ENCODE measurements around the gene TMEM218. TPM values are rescaled to one million over a fixed set of nuclear protein-coding genes. Genes with fewer than 3 reads are reported as not detected.

TMEM218 gene
- total RNA-seq, 1 donor from 2014 or later: 0.64 TPM

DNA sequence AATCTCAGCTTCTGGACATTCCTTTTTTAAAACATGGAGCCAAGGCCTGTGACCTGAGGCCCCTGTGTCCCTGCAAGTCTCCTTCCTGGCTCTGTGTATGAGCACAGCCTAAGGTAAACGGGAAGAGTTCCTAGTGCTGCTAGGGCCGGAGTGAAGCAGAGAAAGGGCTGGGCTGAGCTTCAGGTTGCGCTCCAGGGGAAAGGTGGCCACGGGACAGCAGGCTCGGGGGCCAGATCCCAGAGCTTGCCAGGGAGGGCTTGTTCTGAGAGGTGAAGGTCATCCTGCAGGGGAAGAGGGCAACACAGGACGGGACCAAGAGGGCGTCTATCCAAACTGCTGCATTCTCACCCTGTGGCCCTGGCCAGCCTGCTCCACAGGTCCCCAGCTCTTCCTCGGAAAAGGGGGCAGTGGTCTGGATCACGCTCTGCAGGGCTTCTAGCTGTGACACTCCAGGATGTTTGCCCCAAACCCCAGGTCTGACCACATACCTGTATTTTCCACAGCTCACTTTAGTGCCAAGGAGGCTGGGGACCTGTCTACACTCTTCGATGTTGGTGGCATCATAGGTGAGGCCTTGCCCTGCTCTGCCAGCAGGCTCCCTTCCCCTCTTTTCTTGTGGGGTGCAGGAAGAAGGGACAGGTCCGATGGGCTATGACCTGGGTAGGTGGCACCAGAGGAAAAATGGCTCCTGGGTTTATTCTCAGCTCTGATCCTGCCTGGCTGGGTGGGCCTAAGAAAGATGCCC lies 27.9 kb downstream of the TMEM218 start:
- Histone ChIP-seq H3K36me3 (no peaks in the 10 kb centered on the region), H3K4me3 (no peak overlapping the region), H3K4me1 (no peaks in the 10 kb centered on the region), H3K27ac (no peak overlapping the region), H3K27me3 (no peaks in the 10 kb centered on the region), H3K9me3 (no peaks in the 10 kb centered on the region)
- DNase-seq (ENCODE audit: low spot score in 2 of 2): no peak
- intact Hi-C loops (cut with DNase I): no loop called here
- TF ChIP-seq, protein P1, sequence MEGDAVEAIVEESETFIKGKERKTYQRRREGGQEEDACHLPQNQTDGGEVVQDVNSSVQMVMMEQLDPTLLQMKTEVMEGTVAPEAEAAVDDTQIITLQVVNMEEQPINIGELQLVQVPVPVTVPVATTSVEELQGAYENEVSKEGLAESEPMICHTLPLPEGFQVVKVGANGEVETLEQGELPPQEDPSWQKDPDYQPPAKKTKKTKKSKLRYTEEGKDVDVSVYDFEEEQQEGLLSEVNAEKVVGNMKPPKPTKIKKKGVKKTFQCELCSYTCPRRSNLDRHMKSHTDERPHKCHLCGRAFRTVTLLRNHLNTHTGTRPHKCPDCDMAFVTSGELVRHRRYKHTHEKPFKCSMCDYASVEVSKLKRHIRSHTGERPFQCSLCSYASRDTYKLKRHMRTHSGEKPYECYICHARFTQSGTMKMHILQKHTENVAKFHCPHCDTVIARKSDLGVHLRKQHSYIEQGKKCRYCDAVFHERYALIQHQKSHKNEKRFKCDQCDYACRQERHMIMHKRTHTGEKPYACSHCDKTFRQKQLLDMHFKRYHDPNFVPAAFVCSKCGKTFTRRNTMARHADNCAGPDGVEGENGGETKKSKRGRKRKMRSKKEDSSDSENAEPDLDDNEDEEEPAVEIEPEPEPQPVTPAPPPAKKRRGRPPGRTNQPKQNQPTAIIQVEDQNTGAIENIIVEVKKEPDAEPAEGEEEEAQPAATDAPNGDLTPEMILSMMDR (IDR thresholded peaks at IDR 0.05): no peak

DNA sequence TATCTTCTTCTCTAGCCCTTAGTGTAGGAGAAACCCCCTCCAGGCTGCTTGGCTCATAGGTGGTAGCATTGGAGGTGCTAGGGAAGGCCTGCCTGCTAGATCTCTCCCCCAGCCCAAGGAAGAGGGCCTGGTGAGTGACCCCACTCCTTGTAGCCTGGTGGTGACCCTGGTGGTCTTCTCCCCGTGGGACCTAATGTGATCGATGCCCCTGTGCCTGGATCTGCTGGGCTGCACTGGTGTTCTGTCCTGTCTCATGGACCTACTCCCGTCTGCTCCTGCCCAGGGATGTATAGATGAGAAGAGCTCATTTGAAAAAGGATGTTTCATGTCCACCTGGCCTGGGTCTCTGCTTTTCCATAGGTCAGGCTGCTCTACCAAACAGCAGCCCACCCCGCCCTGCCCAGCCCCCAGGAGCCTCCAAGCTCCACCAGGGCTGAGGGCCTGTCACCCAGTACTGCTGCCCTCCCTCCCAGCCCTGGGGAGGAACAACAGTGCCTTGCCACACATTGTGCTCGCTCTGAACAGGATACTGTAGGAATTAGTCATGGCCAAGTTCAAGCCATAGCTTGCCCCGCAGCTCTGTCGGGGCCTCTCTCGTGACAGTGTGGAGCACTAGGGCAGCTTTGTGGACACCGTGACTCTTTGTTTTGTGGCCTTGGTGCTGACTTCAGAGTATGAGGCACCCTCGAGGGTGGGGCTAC lies 28.7 kb downstream of the TMEM218 start:
- H3K4me1 ChIP-seq: no peaks in the 10 kb centered on the region
- H3K27me3 ChIP-seq: no peaks in the 10 kb centered on the region
- no peak for DNase-seq (ENCODE audit: low spot score in 2 of 2)
- H3K27ac ChIP-seq: no peak overlapping the region
- H3K4me3 ChIP-seq: no peak overlapping the region
- no peaks in the 10 kb centered on the region for H3K36me3 ChIP-seq
- intact Hi-C loops (cut with DNase I): no loop called here
- H3K9me3 ChIP-seq: no peaks in the 10 kb centered on the region
- TF ChIP-seq, protein P1 (IDR thresholded peaks at IDR 0.05): no peak

DNA sequence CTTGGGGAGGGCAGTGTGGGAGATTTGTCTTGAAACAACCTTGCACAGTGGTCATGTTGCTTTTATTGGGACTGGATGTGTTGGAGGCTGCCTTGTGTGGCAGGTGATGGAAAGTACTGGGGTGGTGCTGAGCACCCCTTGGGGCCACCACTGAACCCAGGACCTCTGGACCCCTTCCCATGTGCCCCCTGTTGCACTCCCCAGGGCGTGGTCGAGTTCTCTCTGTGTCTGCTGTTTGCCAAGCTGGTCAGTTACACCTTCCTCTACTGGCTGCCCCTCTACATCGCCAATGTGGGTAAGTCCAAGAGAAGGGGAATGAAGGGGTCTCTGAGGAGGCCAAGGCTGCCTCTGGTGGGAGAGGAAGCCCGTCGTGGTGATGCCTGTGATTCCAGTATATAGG lies 29.4 kb downstream of the TMEM218 start:
- DNase-seq (ENCODE audit: low spot score in 2 of 2): no peak
- TF ChIP-seq, protein P1 (IDR thresholded peaks at IDR 0.05): no peak
- H3K9me3 ChIP-seq: no peaks in the 10 kb centered on the region
- H3K36me3 ChIP-seq: no peaks in the 10 kb centered on the region
- intact Hi-C loops (cut with DNase I): no loop called here
- H3K27ac ChIP-seq: no peak overlapping the region
- no peaks in the 10 kb centered on the region for H3K4me1 ChIP-seq
- no peak overlapping the region for H3K4me3 ChIP-seq
- H3K27me3 ChIP-seq: no peaks in the 10 kb centered on the region

DNA sequence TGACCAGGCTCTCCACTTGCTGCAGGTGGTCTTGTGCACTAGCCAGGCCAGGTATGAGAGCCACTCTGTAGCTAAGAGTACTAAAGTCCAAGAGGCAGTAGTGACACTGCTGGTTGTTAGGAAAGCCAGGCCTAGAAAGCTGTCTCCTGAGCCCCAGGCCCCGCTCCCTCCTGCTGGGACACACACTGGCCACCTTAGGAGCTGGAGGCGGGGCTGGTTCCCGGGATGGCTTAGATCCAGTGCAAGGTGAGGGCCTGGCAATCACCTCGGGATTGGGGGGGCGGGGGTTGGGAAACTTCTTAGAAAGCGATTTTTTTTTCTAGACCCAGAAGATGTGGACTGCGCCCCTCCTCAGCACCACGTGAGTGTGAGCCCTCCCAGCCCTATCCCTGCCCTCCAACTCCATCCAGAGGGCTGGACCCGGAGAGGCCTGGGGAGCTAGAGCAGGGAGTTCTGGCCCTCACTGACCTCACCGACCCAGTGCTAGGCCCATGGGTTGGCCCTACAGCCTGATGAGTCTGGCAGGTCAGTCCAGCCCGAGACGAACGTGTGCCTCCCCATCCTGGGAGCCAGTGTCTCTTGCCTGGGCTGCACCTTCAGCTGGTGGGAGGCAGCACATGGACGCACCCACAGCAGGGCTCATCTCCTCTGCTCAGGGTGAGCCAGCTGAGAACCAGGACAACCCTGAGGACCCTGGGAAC lies 30.2 kb downstream of the TMEM218 start:
- DNase-seq (ENCODE audit: low spot score in 2 of 2): no peak
- Histone ChIP-seq H3K27ac (no peak overlapping the region), H3K9me3 (no peaks in the 10 kb centered on the region), H3K36me3 (no peaks in the 10 kb centered on the region), H3K27me3 (no peaks in the 10 kb centered on the region), H3K4me3 (no peak overlapping the region), H3K4me1 (no peaks in the 10 kb centered on the region)
- TF ChIP-seq, protein P1 (IDR thresholded peaks at IDR 0.05): no peak
- intact Hi-C loops (cut with DNase I): no loop called here

DNA sequence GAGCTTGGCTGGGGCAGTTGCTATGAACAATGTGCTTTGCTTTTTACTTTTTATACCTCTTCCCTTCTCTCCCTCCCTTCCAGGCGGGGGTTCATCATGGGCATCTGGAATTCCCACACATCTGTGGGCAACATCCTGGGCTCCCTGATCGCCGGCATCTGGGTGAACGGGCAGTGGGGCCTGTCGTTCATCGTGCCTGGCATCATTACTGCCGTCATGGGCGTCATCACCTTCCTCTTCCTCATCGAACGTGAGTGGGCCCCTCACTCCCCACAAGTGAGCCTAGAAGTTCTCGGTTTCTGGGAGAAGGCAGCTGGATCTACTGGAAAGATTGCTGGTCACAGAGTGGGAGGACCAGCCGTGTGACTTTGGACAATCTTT lies 30.9 kb downstream of the TMEM218 start:
- intact Hi-C loops (cut with DNase I): no loop called here

More for the DNA sequence above, 30.9 kb downstream of the TMEM218 start:
- Histone ChIP-seq H3K36me3 (no peaks in the 10 kb centered on the region), H3K9me3 (no peaks in the 10 kb centered on the region), H3K27me3 (no peaks in the 10 kb centered on the region), H3K4me1 (no peaks in the 10 kb centered on the region), H3K4me3 (no peak overlapping the region), H3K27ac (no peak overlapping the region)
- TF ChIP-seq, protein P1 (IDR thresholded peaks at IDR 0.05): no peak
- DNase-seq (ENCODE audit: low spot score in 2 of 2): no peak

Data from ascending aorta (tissue), 2 donors.